HG03039 (cell line): ENCODE results near the gene CHST8.
"Not testable (repeated sequence)": the region's sequence is repeated elsewhere in the genome, so short reads cannot be mapped to it uniquely, and the experiment has no call there.

ENCODE experiments used
- ATAC-seq: cut with Tn5 transposase; IDR thresholded peaks from one replicate; pipeline ENCODE4 v1.9.1; 2021; ENCODE audit warnings: mild to moderate bottlenecking, moderate library complexity; ENCODE audit not compliant: unreplicated experiment

Gene CHST8

DNA sequence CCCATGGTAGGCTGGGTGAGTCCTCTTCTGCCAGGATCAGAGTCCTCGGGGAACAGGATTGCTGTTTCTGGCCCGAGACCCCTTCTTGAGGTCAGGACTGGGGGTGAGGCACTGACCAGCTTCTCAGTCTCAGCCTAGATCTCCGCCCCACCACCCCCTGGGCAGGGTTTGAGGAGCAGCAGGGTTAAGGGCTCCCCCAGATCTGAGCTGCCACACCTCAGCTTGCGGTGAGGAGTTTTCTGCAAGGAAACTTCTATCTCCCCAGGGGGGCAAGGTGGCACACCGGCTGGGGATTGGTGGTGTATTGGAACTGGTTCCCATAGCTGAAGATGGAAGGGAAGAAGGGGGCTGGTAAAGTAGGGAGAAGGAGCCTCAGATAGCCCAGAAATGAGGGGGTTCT, 19.5 kb downstream of the CHST8 start:
- no peak for ATAC-seq

DNA sequence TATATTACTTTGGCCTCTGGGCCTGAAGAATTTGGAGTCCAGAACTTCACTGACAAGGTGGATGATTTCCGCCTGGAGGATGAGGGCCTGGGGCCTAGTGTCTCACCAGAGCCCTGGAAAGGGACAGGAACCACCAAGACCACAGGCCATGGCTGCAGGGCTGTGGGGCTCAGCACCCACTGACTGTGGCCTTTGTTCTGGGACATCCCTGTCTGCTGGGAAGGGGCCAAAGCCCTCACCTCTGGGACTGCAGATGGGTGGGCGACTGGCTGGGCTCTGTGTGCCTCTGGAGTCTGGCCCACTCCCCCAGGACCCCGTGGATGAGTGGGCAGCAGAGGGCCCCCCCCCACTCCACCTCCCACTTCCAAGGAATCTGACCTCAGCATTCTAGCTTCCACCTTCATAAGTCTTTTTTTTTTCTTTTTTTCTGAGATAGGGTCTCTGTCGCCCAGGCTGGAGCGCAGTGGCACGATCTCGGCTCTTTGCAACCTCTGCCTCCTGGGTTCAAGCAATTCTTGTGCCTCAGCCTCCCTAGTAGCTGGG, 20.3 kb downstream of the CHST8 start:
- ATAC-seq: no peak

DNA sequence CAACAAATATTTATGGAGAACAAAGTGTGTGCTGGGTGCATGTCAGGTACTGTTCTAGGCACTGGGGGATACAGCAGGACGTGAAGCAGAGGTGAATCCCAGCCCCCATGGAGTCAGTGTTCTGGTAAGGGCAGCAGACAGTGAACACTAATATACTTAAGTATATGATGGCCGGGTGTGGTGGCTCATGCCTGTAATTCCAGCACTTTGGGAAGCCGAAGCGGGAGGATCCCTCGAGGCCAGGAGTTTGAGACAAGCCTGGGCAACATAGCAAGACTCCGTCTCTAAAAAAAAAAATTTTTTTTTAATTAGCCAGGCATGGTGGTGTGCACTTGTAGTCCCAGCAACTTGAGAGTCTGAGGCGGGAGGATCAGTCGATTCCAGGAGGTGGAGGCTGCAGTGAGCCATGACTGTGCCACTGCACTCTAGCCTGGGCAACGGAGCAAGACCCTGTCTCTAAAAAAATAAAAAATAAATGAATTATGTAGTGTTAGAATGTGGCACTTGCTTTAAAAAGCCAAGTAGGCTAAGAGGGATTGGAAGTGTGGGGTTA, 22.6 kb downstream of the CHST8 start:
- ATAC-seq: no peak

- no peak for ATAC-seq
These were observed 24.6 kb downstream of the CHST8 start for GRCh38 chr19:33646306-33646705.

DNA sequence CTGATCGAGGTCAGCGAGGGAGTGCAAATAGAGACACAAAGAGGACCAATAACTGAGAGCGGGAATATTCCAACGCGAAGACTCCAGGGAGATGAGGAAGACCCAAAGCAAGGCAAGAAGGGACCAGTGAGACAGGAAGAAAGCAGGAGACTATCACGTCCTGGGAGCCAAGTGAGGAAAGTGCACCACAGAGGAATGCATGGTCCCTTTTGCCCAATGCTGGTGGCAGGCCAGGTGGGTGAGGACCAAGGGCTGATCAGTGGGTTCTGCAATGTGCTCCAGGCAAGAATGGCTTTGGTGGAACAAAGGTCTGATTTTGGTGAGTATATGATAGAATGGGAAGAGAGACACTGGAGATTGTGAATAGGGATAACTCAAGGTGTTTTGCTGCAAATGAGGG, 25.4 kb downstream of the CHST8 start:
- no peak for ATAC-seq

DNA sequence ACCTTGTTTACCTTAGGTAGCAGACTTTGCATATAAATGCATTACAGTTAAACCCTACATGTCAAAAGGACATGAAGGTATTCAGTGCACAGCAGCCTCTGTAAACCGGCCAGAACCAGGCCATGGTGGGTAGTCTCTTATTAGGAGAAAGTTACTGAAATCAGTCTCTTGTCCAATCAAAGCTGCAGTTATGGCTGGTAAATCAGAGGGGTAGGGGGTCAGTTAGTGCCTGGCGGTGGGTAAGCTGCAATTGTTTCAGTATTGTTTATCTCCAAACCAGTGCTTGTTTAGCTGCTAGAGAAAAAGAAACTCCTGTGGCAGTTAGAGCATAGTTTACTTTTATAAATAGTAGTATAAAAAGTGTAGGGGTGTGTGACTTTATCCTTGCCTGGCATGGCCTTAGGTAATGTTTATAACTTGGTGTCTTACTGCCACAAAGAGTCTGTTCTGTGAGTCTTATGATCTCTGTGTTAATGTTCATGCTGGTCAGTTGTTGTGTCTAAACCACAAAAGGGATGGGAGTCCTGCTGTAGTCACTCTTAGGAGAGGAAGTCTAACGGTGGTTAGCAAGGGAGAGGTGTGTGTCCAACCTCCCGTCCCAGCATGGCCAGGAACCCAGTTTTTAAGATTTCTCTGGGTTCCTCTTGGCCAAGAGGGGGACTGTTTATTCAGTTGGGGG, 28.0 kb downstream of the CHST8 start:
- ATAC-seq: no peak

DNA sequence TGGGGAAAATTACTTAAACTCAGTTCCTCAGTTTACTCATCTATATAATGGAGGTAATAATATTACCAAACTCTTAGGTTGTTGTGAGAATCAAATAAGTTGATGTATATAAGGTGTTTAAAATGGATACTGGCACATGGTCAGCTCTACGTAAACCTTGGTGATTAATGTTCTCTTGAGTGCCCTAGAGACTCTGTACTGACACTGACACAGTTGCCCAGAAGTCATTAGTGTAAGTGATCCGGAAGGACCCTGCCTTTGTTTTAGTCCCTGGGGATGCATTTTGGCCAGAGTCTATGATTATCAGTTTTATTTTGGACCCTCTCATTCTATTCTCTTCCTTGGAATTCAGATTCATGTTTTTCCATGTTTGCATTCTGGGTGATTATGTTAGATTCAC, 31.9 kb downstream of the CHST8 start:
- ATAC-seq: no peak

GRCh38 chr19:33654840-33655508, 33.2 kb downstream of the CHST8 start:
- ATAC-seq: no peak

DNA sequence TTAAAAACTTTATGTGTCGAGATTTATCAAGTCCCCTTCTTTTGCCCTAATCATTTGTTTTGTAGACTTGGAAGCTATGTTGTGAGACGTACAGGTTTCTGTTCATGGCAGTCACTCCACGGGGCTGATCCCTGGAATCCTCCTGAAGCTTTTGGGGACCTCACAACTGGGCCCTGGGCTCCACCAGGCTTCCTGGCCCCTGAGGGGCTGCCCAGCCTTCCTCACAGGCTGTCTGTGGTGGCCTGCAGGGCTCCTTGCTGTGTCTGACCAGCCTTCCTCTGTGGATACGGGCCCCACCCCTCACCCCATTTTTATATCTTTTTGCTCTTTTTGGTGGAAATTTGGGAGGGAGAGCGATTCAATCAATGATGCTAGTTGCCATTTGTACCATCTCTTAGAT, 38.1 kb downstream of the CHST8 start:
- no peak for ATAC-seq

DNA sequence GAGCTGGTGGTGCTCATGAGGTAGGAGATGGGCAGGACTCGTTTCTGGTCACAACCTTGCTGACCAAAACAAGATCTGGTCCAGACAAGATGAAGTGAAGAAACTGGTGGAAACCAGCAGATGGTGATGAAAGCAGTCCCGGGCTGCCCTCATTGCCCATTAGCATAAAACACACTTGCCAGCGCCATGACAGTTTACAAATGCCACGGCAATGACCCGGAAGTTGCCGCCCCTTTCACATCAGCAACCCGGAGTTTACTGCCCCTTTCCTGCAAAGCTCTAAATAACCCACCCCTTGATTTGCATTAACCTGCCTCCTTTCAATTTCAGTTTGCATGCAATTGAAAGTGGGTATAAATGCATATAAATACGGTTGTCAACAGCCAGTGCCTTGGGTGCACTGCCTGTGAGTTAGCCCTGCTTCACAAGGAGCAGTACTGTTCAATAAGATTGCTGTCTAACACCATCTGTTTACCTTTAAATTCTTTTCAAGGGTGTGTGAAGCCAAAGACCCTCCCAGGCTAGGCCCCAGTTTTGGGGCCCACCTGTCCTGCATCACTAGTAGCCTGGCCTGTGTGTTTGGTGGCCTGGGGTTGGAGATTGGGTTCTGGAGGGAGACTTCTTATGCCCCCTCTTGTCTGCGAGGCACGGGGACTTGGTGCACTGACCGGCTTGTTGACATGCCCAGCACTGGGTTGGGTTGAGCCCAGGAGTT, 38.8 kb downstream of the CHST8 start:
- ATAC-seq: no peak

DNA sequence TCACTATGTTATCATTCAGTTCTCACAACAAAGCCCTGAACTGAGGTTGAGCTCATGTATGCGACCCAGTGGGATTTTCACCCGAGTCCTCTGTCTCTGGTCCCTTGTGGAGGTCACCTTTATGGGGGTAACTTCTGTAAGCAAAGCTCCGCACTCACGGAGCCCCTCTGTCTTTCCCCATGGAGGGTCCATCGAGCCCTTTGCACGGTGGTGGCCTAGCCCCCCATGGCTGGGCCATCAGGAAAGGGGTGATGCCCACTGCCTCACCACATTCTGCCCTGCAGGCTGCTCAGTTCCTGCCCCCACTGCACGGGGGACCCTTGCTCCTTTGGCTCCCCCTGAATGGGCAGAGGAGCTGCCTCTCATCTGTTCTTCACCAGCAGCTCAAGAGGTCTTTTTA, 39.6 kb downstream of the CHST8 start:
- no peak for ATAC-seq

GRCh38 chr19:33662391-33663092, 40.8 kb downstream of the CHST8 start:
- ATAC-seq: no peak

GRCh38 chr19:33663316-33663715, 41.6 kb downstream of the CHST8 start:
- ATAC-seq: not testable (repeated sequence)

DNA sequence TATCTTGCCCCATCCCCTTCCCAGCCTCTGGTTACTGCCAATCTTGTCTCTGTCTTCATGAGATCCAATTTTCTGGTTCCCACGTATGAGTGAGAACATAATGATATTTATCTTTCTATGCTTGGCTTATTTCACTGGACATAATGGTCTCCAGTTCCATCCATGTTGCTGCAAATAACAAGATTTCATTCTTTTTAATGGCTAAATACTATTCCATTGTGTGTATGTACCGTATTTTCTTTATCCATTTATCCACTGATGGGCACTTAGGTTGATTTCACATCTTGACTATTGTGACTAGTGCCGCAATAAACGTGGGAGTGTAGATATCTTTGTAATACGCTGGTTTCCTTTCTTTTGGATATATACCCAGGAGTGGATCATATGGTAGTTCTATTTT, 43.0 kb downstream of the CHST8 start:
- no peak for ATAC-seq

DNA sequence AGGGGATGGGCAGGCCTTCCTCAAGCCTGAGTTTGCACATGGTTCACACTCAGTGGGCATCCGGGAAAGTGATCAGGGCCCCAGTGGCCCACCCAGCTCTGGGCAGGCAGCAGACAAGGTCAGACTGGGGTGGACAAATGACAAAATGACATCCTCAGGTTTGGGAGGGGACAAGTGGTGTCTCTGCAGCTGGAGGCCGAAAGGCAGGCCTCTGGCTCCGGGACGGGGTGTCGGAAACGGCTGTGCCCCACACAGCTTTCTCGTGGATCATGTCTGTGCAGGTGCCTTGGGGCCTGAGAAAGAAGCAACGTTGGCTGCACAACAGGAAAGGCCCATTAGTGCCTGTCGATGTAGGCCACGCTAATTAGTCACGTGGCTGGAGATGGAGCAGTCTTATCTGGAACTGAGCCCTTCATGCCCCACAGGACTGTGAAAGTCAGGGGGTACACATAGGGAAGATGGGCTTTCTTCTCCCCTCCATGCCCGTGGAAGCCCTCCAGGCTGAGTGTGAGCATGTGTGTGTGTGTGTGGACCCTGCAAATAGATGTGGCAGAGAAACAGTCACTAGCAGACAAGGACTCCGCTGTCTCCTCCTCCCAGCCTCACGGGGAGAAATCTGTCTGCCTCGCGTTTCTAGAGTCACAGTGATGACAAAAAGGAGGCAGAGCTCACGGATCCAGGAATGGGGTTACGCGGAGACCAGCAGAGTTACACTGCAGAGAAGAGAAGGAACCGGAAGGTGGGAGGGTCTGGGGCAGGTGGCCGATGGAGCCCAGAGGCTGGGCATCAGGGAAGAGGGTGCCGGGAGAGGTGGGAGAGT, 44.2 kb downstream of the CHST8 start:
- ATAC-seq: no peak

DNA sequence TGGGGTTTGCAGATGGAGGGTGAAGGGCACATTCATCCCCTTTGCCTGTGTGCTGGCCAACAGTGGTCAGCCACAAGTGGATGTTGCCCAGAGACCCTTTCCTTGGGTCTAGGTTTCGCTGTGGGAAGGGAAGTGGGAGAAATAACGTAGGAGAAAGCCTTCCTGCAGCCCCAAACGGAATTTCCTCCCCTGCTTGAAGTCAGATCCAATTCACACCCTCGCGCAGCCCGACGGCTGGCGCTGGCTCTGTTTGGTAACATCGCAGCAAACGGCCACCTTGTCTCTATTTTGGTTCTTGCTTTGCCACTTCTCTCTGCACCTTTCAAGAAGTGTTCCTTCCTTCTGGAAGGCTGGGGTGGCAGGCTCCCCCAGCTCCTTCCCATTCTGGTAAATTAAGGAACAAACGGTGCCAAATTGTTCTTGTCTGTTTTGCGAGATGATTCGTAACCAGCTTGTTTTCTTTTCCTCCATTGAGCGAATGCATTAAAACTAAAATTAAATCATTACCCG, 45.4 kb downstream of the CHST8 start:
- no peak for ATAC-seq

GRCh38 chr19:33667881-33668280, 46.1 kb downstream of the CHST8 start:
- no peak for ATAC-seq

DNA sequence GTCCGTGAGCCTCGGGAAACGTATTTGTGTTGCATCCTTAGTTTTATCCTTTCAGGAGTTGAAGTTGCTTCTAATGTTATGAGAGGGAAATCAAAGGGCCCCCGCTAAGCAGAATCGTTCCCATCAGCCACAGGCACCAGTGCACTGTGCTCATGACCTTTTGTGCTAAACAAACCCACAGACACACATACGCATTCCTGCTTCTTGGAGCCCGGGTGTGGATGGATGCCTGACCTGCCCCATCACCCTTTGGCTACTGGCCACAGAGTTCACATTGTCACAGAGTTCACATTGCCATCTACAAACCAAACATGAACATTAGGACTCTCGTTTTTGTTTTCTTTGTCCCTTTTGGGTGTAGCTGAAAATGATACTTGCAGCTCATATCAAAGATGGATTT, 47.2 kb downstream of the CHST8 start:
- ATAC-seq: no peak

DNA sequence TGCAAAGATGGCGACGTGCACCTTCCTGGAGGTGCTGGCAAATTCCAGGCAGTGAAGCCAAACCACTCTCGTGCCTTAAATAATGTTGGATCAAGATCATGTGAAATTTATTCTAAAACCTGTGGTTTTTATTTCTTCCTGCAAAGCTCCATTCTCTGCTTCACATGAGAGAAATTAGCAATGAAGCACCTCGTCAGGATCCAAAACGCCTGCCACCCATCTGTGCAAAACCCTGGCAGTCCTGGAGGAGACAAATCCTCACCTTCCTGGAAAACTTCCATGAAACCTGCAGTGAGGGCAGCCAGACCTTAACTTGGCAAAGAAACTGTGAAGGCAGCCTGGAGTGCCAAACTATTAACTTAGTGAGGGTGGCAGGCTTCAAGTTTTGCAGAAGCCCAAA, 47.6 kb downstream of the CHST8 start:
- ATAC-seq: no peak

GRCh38 chr19:33670398-33670797, 48.6 kb downstream of the CHST8 start:
- no peak for ATAC-seq
